Posterior vena cava (tissue), 2 donors: ENCODE results near the gene NCK2. TPM values are rescaled to one million over a fixed set of nuclear protein-coding genes. Genes with fewer than 3 reads are reported as not detected.
"Not testable (repeated sequence)": the region's sequence is repeated elsewhere in the genome, so short reads cannot be mapped to it uniquely, and the experiment has no call there.

Experiments
- DNase-seq: peaks from one replicate; pipeline ENCODE4 v3.0.0-alpha.2; 2020; ENCODE audit warnings: low spot score
- intact Hi-C, 2 donors: fragments of 100-400 bp; cut with DNase I; formaldehyde crosslinking; loops; one replicate each; pipeline versions ENCODE4 v1.14.1 to v1.14.2; 2022 to 2023
- total RNA-seq, 2 donors: library from RNA; stranded (reverse); fragmentation: NEBNext Ultra II Directional; extraction: Animal tissue kit (Norgen Biotek cat#: 25700); gene quantifications; one replicate each; pipeline ENCODE4 v1.2.1, GENCODE V29; 2021
- donor health status: DM: yes; HTN: yes; CAD: no.
- donor health status: DM: yes; HTN: yes; CAD: no.

NCK2 gene
- total RNA-seq, 2 donors from 2014 or later = 32.8 to 42.6 TPM

GRCh38 chr2:105750735-105751134 is 6.0 kb downstream of the NCK2 start:
- DNase-seq = no peak
- intact Hi-C loops = loop anchor here in 1 of 2 donors (1.0 kb wide), 1 partner anchor 41 kb away; no protein-coding TSS in a partner anchor

- intact Hi-C loops = loop anchor here in 1 of 2 donors (1.0 kb wide), 1 partner anchor 40 kb away; no protein-coding TSS in a partner anchor
- DNase-seq = no peak
These were observed 6.6 kb downstream of the NCK2 start for GRCh38 chr2:105751272-105751671.

- DNase-seq = no peak
- intact Hi-C loops = no loop called here
These were observed 8.1 kb downstream of the NCK2 start for GRCh38 chr2:105752691-105753358.

- intact Hi-C loops = no loop called here
- DNase-seq = no peak
These were observed 8.7 kb downstream of the NCK2 start for GRCh38 chr2:105753380-105753779.

- intact Hi-C loops = no loop called here
- no peak for DNase-seq
These were observed 9.3 kb downstream of the NCK2 start for GRCh38 chr2:105754011-105754410.

- DNase-seq = no peak
- intact Hi-C loops = no loop called here
These were observed 10.3 kb downstream of the NCK2 start for GRCh38 chr2:105754994-105755393.

GRCh38 chr2:105755895-105756294 is 11.2 kb downstream of the NCK2 start:
- intact Hi-C loops = no loop called here
- DNase-seq = no peak

- DNase-seq = no peak
- intact Hi-C loops = no loop called here
These were observed 11.7 kb downstream of the NCK2 start for GRCh38 chr2:105756435-105756834.

- intact Hi-C loops, DNase-seq: not testable (repeated sequence)
These were observed 12.2 kb downstream of the NCK2 start for GRCh38 chr2:105756865-105757264.

- intact Hi-C loops = no loop called here
- no peak for DNase-seq
These were observed 12.7 kb downstream of the NCK2 start for GRCh38 chr2:105757433-105757832.

- intact Hi-C loops = no loop called here
- DNase-seq = no peak
These were observed 15.5 kb downstream of the NCK2 start for GRCh38 chr2:105760191-105760590.

- DNase-seq = peak; percentile 46
- intact Hi-C loops = no loop called here
These were observed 16.1 kb downstream of the NCK2 start for GRCh38 chr2:105760639-105761337.

GRCh38 chr2:105761931-105762515 is 17.3 kb downstream of the NCK2 start:
- DNase-seq = no peak
- intact Hi-C loops = no loop called here

GRCh38 chr2:105763076-105763475 is 18.4 kb downstream of the NCK2 start:
- DNase-seq = no peak
- intact Hi-C loops = no loop called here

- intact Hi-C loops = no loop called here
- DNase-seq = peak; percentile 36
These were observed 19.3 kb downstream of the NCK2 start for GRCh38 chr2:105764059-105764458.

GRCh38 chr2:105765415-105766299 is 20.9 kb downstream of the NCK2 start:
- DNase-seq = peak; percentile 36
- intact Hi-C loops = no loop called here

GRCh38 chr2:105766300-105766866 is 21.7 kb downstream of the NCK2 start:
- intact Hi-C loops = no loop called here
- no peak for DNase-seq

- intact Hi-C loops = no loop called here
- no peak for DNase-seq
These were observed 23.5 kb downstream of the NCK2 start for GRCh38 chr2:105768176-105768575.

GRCh38 chr2:105768961-105769452 is 24.3 kb downstream of the NCK2 start:
- intact Hi-C loops = no loop called here
- DNase-seq = no peak
